Measurements from ENCODE around the gene CEACAM16. TPM values are rescaled to one million over a fixed set of nuclear protein-coding genes. Genes with fewer than 3 reads are reported as not detected.
A peak's percentile ranks its signal among the peaks of the same experiment; 100 is the strongest.

Gene CEACAM16
- total RNA-seq, 1 experiment from 2014 or later = not detected

DNA sequence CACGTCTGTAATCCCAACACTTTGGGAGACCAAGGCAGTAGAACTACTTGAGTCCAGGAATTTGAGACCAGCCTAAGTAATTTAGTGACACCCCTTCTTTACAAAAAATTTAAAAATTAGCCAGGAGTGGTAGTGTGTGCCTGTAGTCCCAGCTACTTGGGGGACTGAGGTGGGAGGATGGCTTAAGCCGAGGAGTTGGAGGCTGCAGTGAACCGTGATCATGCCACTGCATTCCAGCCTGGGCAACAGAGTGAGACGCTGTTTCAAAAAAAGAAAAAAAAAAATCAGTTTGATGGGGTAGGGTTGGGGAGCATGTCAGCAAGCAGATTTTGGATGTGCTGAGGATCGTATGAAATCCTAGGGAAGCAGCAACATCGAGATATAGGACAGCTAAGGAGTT, 23.4 kb upstream of the CEACAM16 start:
- TF ChIP-seq RAD21 (IDR thresholded peaks at IDR 0.05; ENCODE audit: low read depth) (no peak), ELF1 (IDR thresholded peaks at IDR 0.05; ENCODE audit: borderline replicate concordance, low read depth) (no peak), JUND (IDR thresholded peaks at IDR 0.05) (no peak), EZH2 (IDR thresholded peaks at IDR 0.05) (no peak)
- TF ChIP-seq, protein P1, sequence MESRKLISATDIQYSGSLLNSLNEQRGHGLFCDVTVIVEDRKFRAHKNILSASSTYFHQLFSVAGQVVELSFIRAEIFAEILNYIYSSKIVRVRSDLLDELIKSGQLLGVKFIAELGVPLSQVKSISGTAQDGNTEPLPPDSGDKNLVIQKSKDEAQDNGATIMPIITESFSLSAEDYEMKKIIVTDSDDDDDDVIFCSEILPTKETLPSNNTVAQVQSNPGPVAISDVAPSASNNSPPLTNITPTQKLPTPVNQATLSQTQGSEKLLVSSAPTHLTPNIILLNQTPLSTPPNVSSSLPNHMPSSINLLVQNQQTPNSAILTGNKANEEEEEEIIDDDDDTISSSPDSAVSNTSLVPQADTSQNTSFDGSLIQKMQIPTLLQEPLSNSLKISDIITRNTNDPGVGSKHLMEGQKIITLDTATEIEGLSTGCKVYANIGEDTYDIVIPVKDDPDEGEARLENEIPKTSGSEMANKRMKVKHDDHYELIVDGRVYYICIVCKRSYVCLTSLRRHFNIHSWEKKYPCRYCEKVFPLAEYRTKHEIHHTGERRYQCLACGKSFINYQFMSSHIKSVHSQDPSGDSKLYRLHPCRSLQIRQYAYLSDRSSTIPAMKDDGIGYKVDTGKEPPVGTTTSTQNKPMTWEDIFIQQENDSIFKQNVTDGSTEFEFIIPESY (IDR thresholded peaks at IDR 0.05; ENCODE audit: extremely low read depth, insufficient replicate concordance, low read length) = no peak
- POLR2A ChIA-PET = no interaction called here
- no peak overlapping the region for H3K27ac ChIP-seq (ENCODE audit: low read depth, low read length)
- H3K36me3 ChIP-seq (ENCODE audit: control insufficient read depth in 1 of 2, insufficient read depth in 2 of 2, low read length in 2 of 2) = no peaks in the 10 kb centered on the region
- no peaks in the 10 kb centered on the region for H3K79me2 ChIP-seq (ENCODE audit: insufficient read depth, low read length)
- ATAC-seq = no peak
- RAD21 ChIA-PET (ENCODE audit: low non-redundant PET in 1 of 2, low total read pairs in 2 of 2, uncharacterized antibody in 2 of 2, unreplicated experiment in 2 of 2) = no interaction called here
- no TSS peak for BruUV-seq (replicated peaks)
- peaks cover 13 to 29% of the 10 kb centered on the region in 2 experiments for H3K4me1 ChIP-seq (ENCODE audit: control insufficient read depth in 1 of 2, insufficient read depth in 2 of 2, low read length in 2 of 2)
- no peaks in the 10 kb centered on the region for H3K9me3 ChIP-seq (ENCODE audit: control insufficient read depth in 1 of 2, insufficient read depth in 1 of 2, low read depth in 1 of 2, low read length in 2 of 2)
- CTCF ChIA-PET = no interaction called here
- H3K27me3 ChIP-seq (ENCODE audit: insufficient read depth, low read length) = no peaks in the 10 kb centered on the region
- no peak for DNase-seq (ENCODE audit: low read depth, low spot score)
- intact Hi-C loops (cut with micrococcal nuclease) = no loop called here
- H2AFZ ChIP-seq (ENCODE audit: low read depth, low read length, poor library complexity, severe bottlenecking) = no peak overlapping the region
- no peaks in the 10 kb centered on the region for H4K20me1 ChIP-seq (ENCODE audit: insufficient read depth)
- no peak overlapping the region for H3K4me2 ChIP-seq (ENCODE audit: low read length)
- H3K4me3 ChIP-seq (replicated peaks in 1 of 2; ENCODE audit: low read depth in 1 of 2, low read length in 2 of 2) = no peak overlapping the region
- no peak overlapping the region for H3K9ac ChIP-seq (ENCODE audit: low read length)
- no peaks in the 10 kb centered on the region for H3K9me2 ChIP-seq (ENCODE audit: insufficient read depth)

DNA sequence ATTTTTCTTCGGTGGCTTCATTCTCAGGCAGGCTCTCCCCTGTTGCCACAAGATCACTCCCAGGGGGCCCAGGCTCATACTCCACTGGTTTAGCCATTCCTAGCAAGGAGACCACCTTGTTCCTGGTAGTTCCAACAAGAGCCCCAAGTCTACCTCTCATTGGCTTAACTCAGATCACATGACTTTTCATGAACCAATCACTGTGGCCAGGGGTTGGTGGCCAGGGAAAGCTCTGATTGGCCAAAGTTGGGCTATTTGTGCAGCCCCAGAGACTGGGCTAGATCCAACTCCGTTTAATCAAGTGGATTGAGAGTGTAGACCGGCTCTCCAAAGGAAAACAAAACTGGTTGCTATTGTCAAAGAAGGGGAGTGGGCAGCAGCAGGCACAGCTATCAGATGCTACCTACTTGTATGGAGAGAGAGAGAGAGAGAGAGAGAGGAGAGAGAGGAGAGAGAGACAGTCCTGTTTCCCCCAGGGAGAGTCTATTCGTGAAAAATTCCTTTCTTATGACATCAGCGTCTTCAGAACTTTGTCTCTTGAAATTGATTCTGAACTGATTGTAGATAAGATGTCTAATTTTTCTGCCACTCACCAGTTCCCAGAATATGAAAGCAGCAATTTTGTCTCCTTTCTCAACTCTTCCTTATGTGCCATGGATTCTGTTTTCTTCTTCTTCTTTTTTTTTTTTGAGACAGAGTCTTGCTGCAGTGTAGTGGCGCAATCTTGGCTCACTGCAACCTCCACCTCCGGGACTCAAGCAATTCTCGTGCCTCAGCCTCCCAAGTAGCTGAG, 21.7 kb upstream of the CEACAM16 start:
- H3K4me3 ChIP-seq (replicated peaks in 1 of 2; ENCODE audit: low read depth in 1 of 2, low read length in 2 of 2) = peak overlapping the region; percentile 25 to 31
- peak; percentile 70 for DNase-seq (ENCODE audit: low read depth, low spot score)
- peaks cover 23 to 34% of the 10 kb centered on the region in 2 experiments for H3K4me1 ChIP-seq (ENCODE audit: control insufficient read depth in 1 of 2, insufficient read depth in 2 of 2, low read length in 2 of 2)
- intact Hi-C loops (cut with micrococcal nuclease) = no loop called here
- TF ChIP-seq CBX3 (IDR thresholded peaks at IDR 0.05; ENCODE audit: low read depth) (no peak), JUND (IDR thresholded peaks at IDR 0.05) (peak; percentile 42; the same call in 1 of the 2 replicates), SIN3A (IDR thresholded peaks at IDR 0.05; ENCODE audit: low read depth) (no peak), CEBPB (IDR thresholded peaks at IDR 0.05; ENCODE audit: low read depth) (peak; percentile 57; the same call in 1 of the 2 replicates), FOSL1 (IDR thresholded peaks at IDR 0.05; ENCODE audit: low read depth) (peak; percentile 27; the same call in 1 of the 2 replicates), EGR1 (IDR thresholded peaks at IDR 0.05; ENCODE audit: low read depth) (no peak), SRF (IDR thresholded peaks at IDR 0.05; ENCODE audit: low read depth) (no peak)
- TF ChIP-seq, protein P2, sequence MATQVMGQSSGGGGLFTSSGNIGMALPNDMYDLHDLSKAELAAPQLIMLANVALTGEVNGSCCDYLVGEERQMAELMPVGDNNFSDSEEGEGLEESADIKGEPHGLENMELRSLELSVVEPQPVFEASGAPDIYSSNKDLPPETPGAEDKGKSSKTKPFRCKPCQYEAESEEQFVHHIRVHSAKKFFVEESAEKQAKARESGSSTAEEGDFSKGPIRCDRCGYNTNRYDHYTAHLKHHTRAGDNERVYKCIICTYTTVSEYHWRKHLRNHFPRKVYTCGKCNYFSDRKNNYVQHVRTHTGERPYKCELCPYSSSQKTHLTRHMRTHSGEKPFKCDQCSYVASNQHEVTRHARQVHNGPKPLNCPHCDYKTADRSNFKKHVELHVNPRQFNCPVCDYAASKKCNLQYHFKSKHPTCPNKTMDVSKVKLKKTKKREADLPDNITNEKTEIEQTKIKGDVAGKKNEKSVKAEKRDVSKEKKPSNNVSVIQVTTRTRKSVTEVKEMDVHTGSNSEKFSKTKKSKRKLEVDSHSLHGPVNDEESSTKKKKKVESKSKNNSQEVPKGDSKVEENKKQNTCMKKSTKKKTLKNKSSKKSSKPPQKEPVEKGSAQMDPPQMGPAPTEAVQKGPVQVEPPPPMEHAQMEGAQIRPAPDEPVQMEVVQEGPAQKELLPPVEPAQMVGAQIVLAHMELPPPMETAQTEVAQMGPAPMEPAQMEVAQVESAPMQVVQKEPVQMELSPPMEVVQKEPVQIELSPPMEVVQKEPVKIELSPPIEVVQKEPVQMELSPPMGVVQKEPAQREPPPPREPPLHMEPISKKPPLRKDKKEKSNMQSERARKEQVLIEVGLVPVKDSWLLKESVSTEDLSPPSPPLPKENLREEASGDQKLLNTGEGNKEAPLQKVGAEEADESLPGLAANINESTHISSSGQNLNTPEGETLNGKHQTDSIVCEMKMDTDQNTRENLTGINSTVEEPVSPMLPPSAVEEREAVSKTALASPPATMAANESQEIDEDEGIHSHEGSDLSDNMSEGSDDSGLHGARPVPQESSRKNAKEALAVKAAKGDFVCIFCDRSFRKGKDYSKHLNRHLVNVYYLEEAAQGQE (IDR thresholded peaks at IDR 0.05; ENCODE audit: low read depth) = no peak
- POLR2A ChIA-PET = interaction anchor here (1.0 kb wide), 1 partner anchor 8 kb away, joined by 3 read pairs; no protein-coding TSS in a partner anchor
- no peaks in the 10 kb centered on the region for H3K9me3 ChIP-seq (ENCODE audit: control insufficient read depth in 1 of 2, insufficient read depth in 1 of 2, low read depth in 1 of 2, low read length in 2 of 2)
- no peaks in the 10 kb centered on the region for H4K20me1 ChIP-seq (ENCODE audit: insufficient read depth)
- RAD21 ChIA-PET (ENCODE audit: low non-redundant PET in 1 of 2, low total read pairs in 2 of 2, uncharacterized antibody in 2 of 2, unreplicated experiment in 2 of 2) = interaction anchor here (0.6 to 0.7 kb wide), 2 partner anchors 14 to 93 kb away, joined by 3 to 6 read pairs; no protein-coding TSS in a partner anchor
- no peaks in the 10 kb centered on the region for H3K27me3 ChIP-seq (ENCODE audit: insufficient read depth, low read length)
- H3K79me2 ChIP-seq (ENCODE audit: insufficient read depth, low read length) = no peaks in the 10 kb centered on the region
- CTCF ChIA-PET = interaction anchor here (0.6 to 1.0 kb wide), 2 partner anchors 11 to 94 kb away, joined by 3 to 4 read pairs; no protein-coding TSS in a partner anchor
- TSS peak; percentile 68 for BruUV-seq (replicated peaks)
- H3K9me2 ChIP-seq (ENCODE audit: insufficient read depth) = no peaks in the 10 kb centered on the region
- H3K9ac ChIP-seq (ENCODE audit: low read length) = peak overlapping the region; percentile 12; the same call in 1 of the 2 replicates
- peak; percentile 92 for ATAC-seq
- H3K27ac ChIP-seq (ENCODE audit: low read depth, low read length) = peak overlapping the region; percentile 45
- peak overlapping the region; percentile 69 for H3K4me2 ChIP-seq (ENCODE audit: low read length)
- no peak overlapping the region for H2AFZ ChIP-seq (ENCODE audit: low read depth, low read length, poor library complexity, severe bottlenecking)
- no peaks in the 10 kb centered on the region for H3K36me3 ChIP-seq (ENCODE audit: control insufficient read depth in 1 of 2, insufficient read depth in 2 of 2, low read length in 2 of 2)

Measured in HCT116 (cell line).